HL-60 (cell line): ENCODE measurements around the gene ISG20.

ENCODE experiments used
- DNase-seq, 2 experiments: peaks; one replicate each; pipeline ENCODE4 v3.0.0-alpha.2; 2010 to 2020; ENCODE audit warnings: low read depth in 1 of 2, low spot score in 1 of 2
- H3K27ac ChIP-seq: fragments of 250-450 bp; sonication (Bioruptor Pico); replicated peaks from 2 replicates; pipeline ENCODE4 v1.5.1; 2020; ENCODE audit warnings: mild to moderate bottlenecking, moderate library complexity
- H3K27me3 ChIP-seq: fragments of 250-450 bp; sonication (Bioruptor Pico); 2 replicates; pipeline ENCODE4 v1.5.1; 2021; ENCODE audit warnings: mild to moderate bottlenecking, moderate library complexity; ENCODE audit not compliant: insufficient read depth, poor library complexity, severe bottlenecking
- H3K4me3 ChIP-seq: replicated peaks from 2 replicates; pipeline ENCODE4 v1.5.1; 2011; ENCODE audit warnings: mild to moderate bottlenecking, control low read depth, low read length; ENCODE audit not compliant: insufficient read depth
- GABPA ChIP-seq: IDR thresholded peaks from 2 replicates; pipeline ENCODE4 v1.6.1; 2012; ENCODE audit warnings: low read depth
- POLR2AphosphoS5 ChIP-seq: IDR thresholded peaks from 2 replicates; pipeline ENCODE4 v1.6.1; 2012; ENCODE audit warnings: low read depth
- SPI1 ChIP-seq: IDR thresholded peaks from 2 replicates; pipeline ENCODE4 v1.6.1; 2012; ENCODE audit warnings: low read depth, mild to moderate bottlenecking, borderline replicate concordance
- TF ChIP-seq, protein P1 (sequence below): IDR thresholded peaks from one replicate; pipeline ENCODE4 v1.5.1; 2011; ENCODE audit warnings: low read length, control low read depth, inconsistent platforms; ENCODE audit not compliant: insufficient read depth
- TF ChIP-seq, protein P2 (sequence below): IDR thresholded peaks from 2 replicates; pipeline ENCODE4 v1.6.1; 2012; ENCODE audit warnings: low read depth; ENCODE audit not compliant: insufficient replicate concordance

Gene ISG20

DNA sequence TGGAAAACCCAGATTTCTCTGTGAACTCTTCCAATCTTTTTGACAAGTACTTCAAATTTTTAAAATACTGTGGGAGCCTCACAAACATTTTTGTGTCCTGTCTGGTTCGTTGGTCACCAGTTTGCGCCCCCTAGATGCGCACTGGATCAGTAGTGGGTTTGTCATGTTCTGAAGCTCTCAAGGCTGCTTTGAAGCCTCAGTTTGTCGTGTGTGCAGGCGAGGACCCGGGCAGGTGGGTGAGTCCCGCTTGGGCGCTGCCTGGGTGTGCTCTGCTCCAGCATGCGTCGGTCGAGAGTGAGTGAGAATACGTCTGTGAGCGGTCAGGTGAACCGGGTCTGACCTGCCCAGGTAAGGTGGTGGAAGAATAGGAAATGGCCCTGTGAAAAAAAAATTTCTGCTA, 34.9 kb upstream of the ISG20 start:
- Histone ChIP-seq H3K27ac (no peak overlapping the region), H3K27me3 (peaks cover 42% of the 10 kb centered on the region), H3K4me3 (no peak overlapping the region)
- TF ChIP-seq, protein P1, sequence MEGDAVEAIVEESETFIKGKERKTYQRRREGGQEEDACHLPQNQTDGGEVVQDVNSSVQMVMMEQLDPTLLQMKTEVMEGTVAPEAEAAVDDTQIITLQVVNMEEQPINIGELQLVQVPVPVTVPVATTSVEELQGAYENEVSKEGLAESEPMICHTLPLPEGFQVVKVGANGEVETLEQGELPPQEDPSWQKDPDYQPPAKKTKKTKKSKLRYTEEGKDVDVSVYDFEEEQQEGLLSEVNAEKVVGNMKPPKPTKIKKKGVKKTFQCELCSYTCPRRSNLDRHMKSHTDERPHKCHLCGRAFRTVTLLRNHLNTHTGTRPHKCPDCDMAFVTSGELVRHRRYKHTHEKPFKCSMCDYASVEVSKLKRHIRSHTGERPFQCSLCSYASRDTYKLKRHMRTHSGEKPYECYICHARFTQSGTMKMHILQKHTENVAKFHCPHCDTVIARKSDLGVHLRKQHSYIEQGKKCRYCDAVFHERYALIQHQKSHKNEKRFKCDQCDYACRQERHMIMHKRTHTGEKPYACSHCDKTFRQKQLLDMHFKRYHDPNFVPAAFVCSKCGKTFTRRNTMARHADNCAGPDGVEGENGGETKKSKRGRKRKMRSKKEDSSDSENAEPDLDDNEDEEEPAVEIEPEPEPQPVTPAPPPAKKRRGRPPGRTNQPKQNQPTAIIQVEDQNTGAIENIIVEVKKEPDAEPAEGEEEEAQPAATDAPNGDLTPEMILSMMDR, result no peak
- TF ChIP-seq SPI1, result no peak
- TF ChIP-seq POLR2AphosphoS5, result no peak
- no peak for TF ChIP-seq GABPA
- TF ChIP-seq, protein P2, sequence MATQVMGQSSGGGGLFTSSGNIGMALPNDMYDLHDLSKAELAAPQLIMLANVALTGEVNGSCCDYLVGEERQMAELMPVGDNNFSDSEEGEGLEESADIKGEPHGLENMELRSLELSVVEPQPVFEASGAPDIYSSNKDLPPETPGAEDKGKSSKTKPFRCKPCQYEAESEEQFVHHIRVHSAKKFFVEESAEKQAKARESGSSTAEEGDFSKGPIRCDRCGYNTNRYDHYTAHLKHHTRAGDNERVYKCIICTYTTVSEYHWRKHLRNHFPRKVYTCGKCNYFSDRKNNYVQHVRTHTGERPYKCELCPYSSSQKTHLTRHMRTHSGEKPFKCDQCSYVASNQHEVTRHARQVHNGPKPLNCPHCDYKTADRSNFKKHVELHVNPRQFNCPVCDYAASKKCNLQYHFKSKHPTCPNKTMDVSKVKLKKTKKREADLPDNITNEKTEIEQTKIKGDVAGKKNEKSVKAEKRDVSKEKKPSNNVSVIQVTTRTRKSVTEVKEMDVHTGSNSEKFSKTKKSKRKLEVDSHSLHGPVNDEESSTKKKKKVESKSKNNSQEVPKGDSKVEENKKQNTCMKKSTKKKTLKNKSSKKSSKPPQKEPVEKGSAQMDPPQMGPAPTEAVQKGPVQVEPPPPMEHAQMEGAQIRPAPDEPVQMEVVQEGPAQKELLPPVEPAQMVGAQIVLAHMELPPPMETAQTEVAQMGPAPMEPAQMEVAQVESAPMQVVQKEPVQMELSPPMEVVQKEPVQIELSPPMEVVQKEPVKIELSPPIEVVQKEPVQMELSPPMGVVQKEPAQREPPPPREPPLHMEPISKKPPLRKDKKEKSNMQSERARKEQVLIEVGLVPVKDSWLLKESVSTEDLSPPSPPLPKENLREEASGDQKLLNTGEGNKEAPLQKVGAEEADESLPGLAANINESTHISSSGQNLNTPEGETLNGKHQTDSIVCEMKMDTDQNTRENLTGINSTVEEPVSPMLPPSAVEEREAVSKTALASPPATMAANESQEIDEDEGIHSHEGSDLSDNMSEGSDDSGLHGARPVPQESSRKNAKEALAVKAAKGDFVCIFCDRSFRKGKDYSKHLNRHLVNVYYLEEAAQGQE, result no peak
- DNase-seq, result no peak

DNA sequence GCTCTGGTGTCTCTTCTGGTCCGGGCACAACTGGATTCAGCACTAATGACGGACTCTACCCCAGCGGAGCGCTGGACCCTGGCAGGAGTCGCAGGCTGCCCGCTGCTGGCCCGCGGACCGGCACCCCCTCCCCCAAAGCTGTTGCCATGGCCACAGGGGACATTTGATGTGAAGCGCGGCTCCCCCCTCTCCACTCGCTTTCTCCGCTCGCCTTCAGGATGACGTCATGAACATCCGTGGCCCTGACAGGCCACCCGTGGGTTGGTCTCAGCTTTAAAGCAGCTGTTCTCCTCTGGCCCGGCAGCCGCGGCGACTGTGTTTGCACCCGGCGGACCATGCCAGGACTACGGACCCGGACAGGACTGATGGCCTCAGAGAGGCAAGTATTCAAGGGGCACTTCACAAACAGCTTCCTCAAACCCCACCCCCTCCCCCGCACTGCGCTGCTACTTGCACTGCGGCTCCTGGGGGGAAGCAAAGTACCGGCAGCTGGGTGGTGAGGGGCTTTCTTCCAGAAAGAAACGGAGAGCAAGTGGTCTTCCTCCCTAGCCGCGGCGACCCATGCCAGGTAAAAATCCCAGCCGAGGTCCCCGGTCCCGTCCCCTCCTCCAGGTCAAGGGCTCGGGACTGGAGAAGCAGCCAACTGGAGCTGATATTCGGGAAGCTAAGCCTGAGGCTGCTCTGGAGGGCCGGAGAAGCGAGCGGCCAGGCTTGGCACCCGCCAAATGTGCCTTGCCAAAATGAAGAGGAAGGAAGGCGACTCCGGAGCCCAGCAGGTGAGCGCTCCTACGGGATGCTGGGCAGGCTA, 34.2 kb upstream of the ISG20 start:
- no peak for DNase-seq
- H3K27me3 ChIP-seq, result peaks cover 44% of the 10 kb centered on the region
- H3K4me3 ChIP-seq, result no peak overlapping the region
- no peak overlapping the region for H3K27ac ChIP-seq
- no peak for TF ChIP-seq SPI1
- TF ChIP-seq, protein P2, result no peak
- TF ChIP-seq GABPA, result no peak
- TF ChIP-seq POLR2AphosphoS5, result no peak
- TF ChIP-seq, protein P1, result no peak

DNA sequence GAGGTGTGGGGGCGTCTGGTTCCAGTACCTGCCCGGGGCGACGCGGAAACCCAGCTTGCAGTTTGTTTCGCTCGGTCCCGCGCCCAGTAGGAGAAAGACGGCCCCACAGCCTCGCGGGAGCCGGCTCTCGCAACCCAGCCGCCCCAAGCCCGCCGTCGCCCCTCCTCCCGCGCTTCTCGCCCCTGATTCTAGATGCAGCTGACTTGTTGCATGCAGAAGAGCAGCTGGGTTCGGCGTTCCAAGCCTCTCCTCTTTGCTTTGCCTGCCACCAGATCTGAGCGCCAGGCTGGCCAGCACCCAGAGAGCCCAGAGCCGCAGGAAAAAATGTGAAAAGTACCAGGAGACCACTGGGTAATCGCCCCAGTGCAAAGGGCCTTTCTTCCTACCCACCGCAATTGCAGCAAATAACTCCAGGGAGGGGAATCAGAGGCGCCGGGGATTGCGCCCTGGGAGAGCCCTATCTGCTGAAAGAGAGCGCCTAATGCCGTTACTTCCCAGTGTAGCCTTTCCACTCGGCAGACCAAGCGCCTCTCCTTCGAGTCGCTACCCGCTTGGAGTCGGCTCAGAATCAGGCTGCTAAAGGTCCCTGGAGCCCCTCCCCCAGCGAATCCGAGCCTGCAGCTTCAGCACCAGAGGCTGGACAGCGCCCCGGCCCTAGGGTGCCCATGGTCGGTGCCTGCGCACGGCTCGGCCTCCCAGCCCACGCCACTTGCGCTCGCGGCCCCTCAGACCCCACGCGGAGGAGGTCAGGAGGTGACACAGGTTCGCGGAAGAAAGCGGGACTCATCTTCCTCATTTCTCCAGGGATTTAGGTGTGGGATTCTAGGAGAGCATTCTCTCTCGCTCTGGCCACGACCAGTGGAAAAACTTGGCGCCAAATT, 33.4 kb upstream of the ISG20 start:
- Histone ChIP-seq H3K27me3 (peaks cover 44% of the 10 kb centered on the region), H3K4me3 (no peak overlapping the region), H3K27ac (no peak overlapping the region)
- DNase-seq, result no peak
- TF ChIP-seq, protein P2, result peak; percentile 96
- TF ChIP-seq, protein P1, result no peak
